SK-N-SH (cell line): Measurements from ENCODE around the gene CCDC6. TPM values are rescaled to one million over a fixed set of nuclear protein-coding genes. Genes with fewer than 3 reads are reported as not detected.
A peak's percentile ranks its signal among the peaks of the same experiment; 100 is the strongest.

Experiments
- CTCF ChIA-PET: fragments of 300-600, 350-600 bp; formaldehyde crosslinking; extraction: SDS; loops from one replicate; lab custom pipeline; 2021; lab: Yijun Ruan, JAX
- POLR2A ChIA-PET: fragments of 350-600 bp; sonication (Branson Sonifier 250); formaldehyde crosslinking; extraction: SDS; loops from one replicate; lab custom pipeline; 2020; ENCODE audit warnings: antibody characterized with exemption, inconsistent platforms; lab: Yijun Ruan, JAX
- DNase-seq: peaks from one replicate; pipeline ENCODE4 v3.0.0; 2012
- H2AFZ ChIP-seq: fragments of 200-600 bp; sonication (generic); 2 replicates; pipeline ENCODE4 v1.8.1; 2016; ENCODE audit warnings: antibody characterized with exemption, mild to moderate bottlenecking, low read depth
- H3F3A ChIP-seq: fragments of 200-600 bp; sonication (generic); replicated peaks from 2 replicates; pipeline ENCODE3; 2016; ENCODE audit warnings: antibody characterized with exemption, mild to moderate bottlenecking; ENCODE audit not compliant: insufficient read depth
- H3K27ac ChIP-seq, 2 experiments: fragments of 200-500 bp in 1 of 2; fragments of 200-600 bp in 1 of 2; sonication (Bioruptor generic) in 1 of 2; sonication (generic), shearing (Covaris generic) in 1 of 2; 2 replicates each; pipeline versions ENCODE4 v1.5.1 to v1.6.1; 2014 to 2016; ENCODE audit warnings: low read depth in 2 of 2, inconsistent platforms in 1 of 2, low read length in 1 of 2, mild to moderate bottlenecking in 1 of 2, mixed read lengths in 1 of 2
- H3K27me3 ChIP-seq: fragments of 200-600 bp; sonication (generic), shearing (Covaris generic); 2 replicates; pipeline ENCODE4 v1.6.1; 2016; ENCODE audit warnings: mixed run types; ENCODE audit not compliant: insufficient read depth
- H3K36me3 ChIP-seq, 2 experiments: fragments of 200-500 bp in 1 of 2; fragments of 200-600 bp in 1 of 2; sonication (Bioruptor generic) in 1 of 2; sonication (generic) in 1 of 2; replicated peaks in 1 of 2; 2 replicates each; pipeline versions ENCODE3 to v1.5.1; 2014 to 2016; ENCODE audit warnings: low read length in 1 of 2, mild to moderate bottlenecking in 1 of 2; ENCODE audit not compliant: insufficient read depth in 2 of 2, control insufficient read depth in 1 of 2
- H3K4me1 ChIP-seq, 2 experiments: fragments of 200-500 bp in 1 of 2; fragments of 200-600 bp in 1 of 2; sonication (Bioruptor generic) in 1 of 2; sonication (generic), shearing (Covaris generic) in 1 of 2; 2 replicates each; pipeline versions ENCODE4 v1.5.1 to v1.6.1; 2014 to 2016; ENCODE audit warnings: low read depth in 1 of 2, low read length in 1 of 2, mixed run types in 1 of 2; ENCODE audit not compliant: insufficient read depth in 2 of 2, control insufficient read depth in 1 of 2
- H3K4me2 ChIP-seq: fragments of 200-600 bp; sonication (generic), shearing (Covaris generic); 2 replicates; pipeline ENCODE4 v1.6.1; 2017; ENCODE audit warnings: mixed run types
- H3K4me3 ChIP-seq, 2 experiments: fragments of 200-500 bp in 1 of 2; fragments of 200-600 bp in 1 of 2; sonication (Bioruptor generic) in 1 of 2; sonication (generic), shearing (Covaris generic) in 1 of 2; 2 replicates each; pipeline versions ENCODE4 v1.5.1 to v1.8.1; 2014 to 2016; ENCODE audit warnings: low read depth in 2 of 2, inconsistent platforms in 1 of 2, low read length in 1 of 2, mild to moderate bottlenecking in 1 of 2, mixed read lengths in 1 of 2, moderate library complexity in 1 of 2
- H3K79me2 ChIP-seq: fragments of 200-600 bp; sonication (generic); 2 replicates; pipeline ENCODE4 v1.8.1; 2017; ENCODE audit warnings: mild to moderate bottlenecking; ENCODE audit not compliant: insufficient read depth
- H3K9ac ChIP-seq: fragments of 200-600 bp; sonication (generic); 2 replicates; pipeline ENCODE4 v1.6.1; 2017; ENCODE audit warnings: mixed run types
- H3K9me2 ChIP-seq: fragments of 200-600 bp; sonication (generic); 2 replicates; pipeline ENCODE4 v1.6.1; 2017; ENCODE audit warnings: mixed run types
- H3K9me3 ChIP-seq: fragments of 200-600 bp; sonication (generic); 2 replicates; pipeline ENCODE4 v1.6.1; 2017; ENCODE audit warnings: mixed run types, mild to moderate bottlenecking, moderate library complexity
- H4K20me1 ChIP-seq: fragments of 200-600 bp; sonication (generic); 2 replicates; pipeline ENCODE4 v1.6.1; 2017; ENCODE audit warnings: mild to moderate bottlenecking, mixed run types; ENCODE audit not compliant: insufficient read depth
- EP300 ChIP-seq, 2 experiments: IDR thresholded peaks; 2 replicates each; pipeline versions ENCODE4 v1.4.0 to v1.6.1; 2012; ENCODE audit warnings: borderline replicate concordance in 1 of 2, low read depth in 1 of 2, low read length in 1 of 2
- EZH2phosphoT487 ChIP-seq: fragments of 200-600 bp; sonication (generic); IDR thresholded peaks from 2 replicates; pipeline ENCODE4 v1.6.1; 2017; ENCODE audit warnings: low read depth, mixed run types, mild to moderate bottlenecking, antibody characterized with exemption, moderate library complexity, borderline replicate concordance
- GATA2 ChIP-seq: sonication (generic); formaldehyde crosslinking; IDR thresholded peaks from 2 replicates; pipeline ENCODE4 v1.5.0; 2020; ENCODE audit warnings: mild to moderate bottlenecking, missing genetic modification reagents
- NFIC ChIP-seq: IDR thresholded peaks from 2 replicates; pipeline ENCODE4 v1.4.0; 2012; ENCODE audit warnings: borderline replicate concordance
- POLR2AphosphoS5 ChIP-seq: IDR thresholded peaks from 2 replicates; pipeline ENCODE4 v1.6.1; 2012; ENCODE audit warnings: low read depth, low read length
- RAD21 ChIP-seq: IDR thresholded peaks from 2 replicates; pipeline ENCODE4 v1.6.1; 2012; ENCODE audit warnings: mild to moderate bottlenecking, low read length
- RFX5 ChIP-seq: IDR thresholded peaks from 2 replicates; pipeline ENCODE4 v1.6.1; 2012; ENCODE audit warnings: mild to moderate bottlenecking, improper control_type of control experiment, low read length
- RXRA ChIP-seq: IDR thresholded peaks from 2 replicates; pipeline ENCODE4 v1.4.0; 2012; ENCODE audit warnings: low read depth, mild to moderate bottlenecking, borderline replicate concordance
- YY1 ChIP-seq: IDR thresholded peaks from 2 replicates; pipeline ENCODE4 v1.4.0; 2012; ENCODE audit warnings: low read depth, mild to moderate bottlenecking
- WGBS: methylation state at CpG from one replicate; pipeline ENCODE4 v1.1.6; 2017; ENCODE audit warnings: low lambda C conversion rate; 5-methylcytosine and 5-hydroxymethylcytosine counted together
- polyA plus RNA-seq, 3 experiments: library from polyadenylated mRNA; depleted of rRNA; stranded (reverse); fragments of >200 nt; gene quantifications; 2 replicates each; pipeline ENCODE4 v1.2.3, GENCODE V29; 2012
- TF ChIP-seq, protein P1 (sequence below): fragments of 150-350 bp; IDR thresholded peaks from 2 replicates; pipeline ENCODE4 v1.6.1; 2016; ENCODE audit warnings: mild to moderate bottlenecking, low read depth, low read length
- TF ChIP-seq, protein P2 (sequence below): IDR thresholded peaks from 2 replicates; pipeline ENCODE4 v1.6.1; 2012; ENCODE audit warnings: mild to moderate bottlenecking, low read depth, low read length, moderate library complexity
- TF ChIP-seq, protein P3 (sequence below): IDR thresholded peaks from 2 replicates; pipeline ENCODE4 v1.4.0; 2012; ENCODE audit warnings: low read depth, borderline replicate concordance

The CCDC6 gene
- polyA plus RNA-seq, 1 of the 3 experiments (the other 2 are of a cell fraction), result 10.8 TPM

DNA sequence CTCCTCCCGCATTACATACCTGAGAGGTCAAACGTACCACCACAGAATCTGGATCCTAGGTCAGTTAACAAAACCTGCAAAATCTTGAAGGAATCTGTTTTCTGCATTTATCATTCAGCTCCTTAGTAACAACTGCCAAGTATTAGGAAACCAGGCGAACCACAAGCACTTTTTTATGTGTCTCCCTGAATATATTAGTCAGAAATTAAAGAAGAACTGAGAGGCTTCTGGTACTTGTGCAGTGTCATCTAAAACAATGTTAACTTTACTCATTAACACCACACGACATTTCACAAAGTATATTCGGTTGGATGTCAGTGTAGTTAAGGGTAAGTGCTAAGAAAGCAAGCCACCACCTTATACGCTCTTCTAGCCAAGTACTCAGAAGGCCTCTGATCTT lies 2.5 kb downstream of the CCDC6 start:
- CTCF ChIA-PET, result no interaction called here
- Histone ChIP-seq H3K36me3 (peaks cover 4 to 8% of the 10 kb centered on the region in 2 experiments), H4K20me1 (peaks cover 54% of the 10 kb centered on the region), H3K4me2 (peak overlapping the region; percentile 97; the same call in 1 of the 2 replicates), H3K27ac (no peak overlapping the region), H3K27me3 (no peaks in the 10 kb centered on the region), H3K4me3 (peak overlapping the region in 1 of 2 experiments; percentile 100; a peak in 1 of 4 replicates), H2AFZ (no peak overlapping the region), H3K79me2 (peaks cover 71% of the 10 kb centered on the region), H3F3A (peaks cover 21% of the 10 kb centered on the region), H3K9ac (no peak overlapping the region), H3K9me3 (no peaks in the 10 kb centered on the region), H3K9me2 (no peaks in the 10 kb centered on the region), H3K4me1 (peaks cover 9 to 10% of the 10 kb centered on the region in 2 experiments; a peak in 3 of 4 replicates)
- TF ChIP-seq RFX5, result no peak
- DNase-seq, result no peak
- WGBS, result 81% methylated on average over 6 of the region's 6 CpGs
- POLR2A ChIA-PET, result no interaction called here

DNA sequence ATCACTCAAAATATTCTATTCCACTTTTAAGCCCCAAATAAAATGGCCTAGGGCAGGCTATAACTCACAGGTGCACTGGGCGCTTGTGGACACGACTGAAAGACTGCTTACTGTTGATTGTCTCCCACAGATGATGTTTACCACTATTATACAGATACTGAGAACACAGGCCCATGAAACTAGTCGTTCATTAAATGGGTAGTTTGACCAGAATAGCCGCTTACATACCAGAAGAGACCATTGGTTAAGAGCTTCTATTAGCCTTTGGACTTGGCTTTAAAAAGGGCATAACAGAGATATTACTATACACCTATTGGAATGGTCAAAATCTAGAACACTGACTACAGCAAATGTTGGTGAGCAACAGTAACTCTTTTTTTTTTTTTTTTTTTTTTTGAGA lies 4.3 kb downstream of the CCDC6 start:
- no peak overlapping the region for H3K27ac ChIP-seq
- H3K9me2 ChIP-seq, result no peaks in the 10 kb centered on the region
- H3F3A ChIP-seq, result peaks cover 4% of the 10 kb centered on the region
- no peak overlapping the region for H2AFZ ChIP-seq
- no peak for DNase-seq
- TF ChIP-seq EZH2phosphoT487, result no peak
- TF ChIP-seq, protein P1, sequence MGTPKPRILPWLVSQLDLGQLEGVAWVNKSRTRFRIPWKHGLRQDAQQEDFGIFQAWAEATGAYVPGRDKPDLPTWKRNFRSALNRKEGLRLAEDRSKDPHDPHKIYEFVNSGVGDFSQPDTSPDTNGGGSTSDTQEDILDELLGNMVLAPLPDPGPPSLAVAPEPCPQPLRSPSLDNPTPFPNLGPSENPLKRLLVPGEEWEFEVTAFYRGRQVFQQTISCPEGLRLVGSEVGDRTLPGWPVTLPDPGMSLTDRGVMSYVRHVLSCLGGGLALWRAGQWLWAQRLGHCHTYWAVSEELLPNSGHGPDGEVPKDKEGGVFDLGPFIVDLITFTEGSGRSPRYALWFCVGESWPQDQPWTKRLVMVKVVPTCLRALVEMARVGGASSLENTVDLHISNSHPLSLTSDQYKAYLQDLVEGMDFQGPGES, result no peak
- no peak overlapping the region for H3K9ac ChIP-seq
- peaks cover 70% of the 10 kb centered on the region for H4K20me1 ChIP-seq
- H3K79me2 ChIP-seq, result peaks cover 90% of the 10 kb centered on the region
- POLR2A ChIA-PET, result no interaction called here
- H3K4me3 ChIP-seq, result no peak overlapping the region
- peaks cover 4 to 8% of the 10 kb centered on the region in 2 experiments for H3K36me3 ChIP-seq
- no peaks in the 10 kb centered on the region for H3K27me3 ChIP-seq
- CTCF ChIA-PET, result interaction anchor here (0.9 kb wide), 1 partner anchor 276 kb away, joined by 3 read pairs; no protein-coding TSS in a partner anchor
- 93% methylated on average over 4 of the region's 4 CpGs for WGBS
- H3K4me2 ChIP-seq, result no peak overlapping the region
- H3K4me1 ChIP-seq, result peaks cover 9 to 12% of the 10 kb centered on the region in 2 experiments; a peak in 3 of 4 replicates
- H3K9me3 ChIP-seq, result no peaks in the 10 kb centered on the region

DNA sequence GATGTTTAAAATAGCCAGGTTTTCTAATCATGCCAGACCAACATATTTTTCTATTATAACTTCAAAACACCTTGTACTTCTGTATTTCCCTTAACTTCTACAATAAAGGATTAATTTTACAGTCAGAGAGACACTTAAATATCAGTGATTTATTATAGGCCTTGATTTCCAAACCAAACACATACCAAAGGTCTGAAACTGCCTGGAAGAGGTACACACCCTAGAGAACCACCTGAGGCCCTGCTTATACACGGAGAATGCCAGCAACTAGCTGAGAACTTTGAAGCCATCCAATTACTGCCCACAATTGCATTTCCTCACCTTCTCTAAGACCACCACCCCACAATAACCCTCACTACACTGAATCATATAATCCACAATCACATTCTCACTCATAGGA lies 4.9 kb downstream of the CCDC6 start:
- Histone ChIP-seq H3K9ac (no peak overlapping the region), H3K4me3 (no peak overlapping the region), H3F3A (no peaks in the 10 kb centered on the region), H3K9me2 (no peaks in the 10 kb centered on the region), H3K4me2 (no peak overlapping the region), H3K36me3 (peaks cover 4 to 8% of the 10 kb centered on the region in 2 experiments), H2AFZ (no peak overlapping the region), H3K27me3 (no peaks in the 10 kb centered on the region), H3K9me3 (no peaks in the 10 kb centered on the region), H3K79me2 (peaks cover 95% of the 10 kb centered on the region), H4K20me1 (peaks cover 74% of the 10 kb centered on the region), H3K27ac (no peak overlapping the region), H3K4me1 (peaks cover 9 to 13% of the 10 kb centered on the region in 2 experiments; a peak in 3 of 4 replicates)
- TF ChIP-seq NFIC (no peak), GATA2 (CRISPR knock-in tag) (no peak), YY1 (no peak), RXRA (no peak), POLR2AphosphoS5 (no peak), EP300 (IDR thresholded peaks at IDR 0.05; ENCODE audit: borderline replicate concordance in 1 of 2, low read depth in 1 of 2, low read length in 1 of 2) (no peak), RAD21 (no peak)
- TF ChIP-seq, protein P2, sequence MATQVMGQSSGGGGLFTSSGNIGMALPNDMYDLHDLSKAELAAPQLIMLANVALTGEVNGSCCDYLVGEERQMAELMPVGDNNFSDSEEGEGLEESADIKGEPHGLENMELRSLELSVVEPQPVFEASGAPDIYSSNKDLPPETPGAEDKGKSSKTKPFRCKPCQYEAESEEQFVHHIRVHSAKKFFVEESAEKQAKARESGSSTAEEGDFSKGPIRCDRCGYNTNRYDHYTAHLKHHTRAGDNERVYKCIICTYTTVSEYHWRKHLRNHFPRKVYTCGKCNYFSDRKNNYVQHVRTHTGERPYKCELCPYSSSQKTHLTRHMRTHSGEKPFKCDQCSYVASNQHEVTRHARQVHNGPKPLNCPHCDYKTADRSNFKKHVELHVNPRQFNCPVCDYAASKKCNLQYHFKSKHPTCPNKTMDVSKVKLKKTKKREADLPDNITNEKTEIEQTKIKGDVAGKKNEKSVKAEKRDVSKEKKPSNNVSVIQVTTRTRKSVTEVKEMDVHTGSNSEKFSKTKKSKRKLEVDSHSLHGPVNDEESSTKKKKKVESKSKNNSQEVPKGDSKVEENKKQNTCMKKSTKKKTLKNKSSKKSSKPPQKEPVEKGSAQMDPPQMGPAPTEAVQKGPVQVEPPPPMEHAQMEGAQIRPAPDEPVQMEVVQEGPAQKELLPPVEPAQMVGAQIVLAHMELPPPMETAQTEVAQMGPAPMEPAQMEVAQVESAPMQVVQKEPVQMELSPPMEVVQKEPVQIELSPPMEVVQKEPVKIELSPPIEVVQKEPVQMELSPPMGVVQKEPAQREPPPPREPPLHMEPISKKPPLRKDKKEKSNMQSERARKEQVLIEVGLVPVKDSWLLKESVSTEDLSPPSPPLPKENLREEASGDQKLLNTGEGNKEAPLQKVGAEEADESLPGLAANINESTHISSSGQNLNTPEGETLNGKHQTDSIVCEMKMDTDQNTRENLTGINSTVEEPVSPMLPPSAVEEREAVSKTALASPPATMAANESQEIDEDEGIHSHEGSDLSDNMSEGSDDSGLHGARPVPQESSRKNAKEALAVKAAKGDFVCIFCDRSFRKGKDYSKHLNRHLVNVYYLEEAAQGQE, result no peak
- TF ChIP-seq, protein P3, sequence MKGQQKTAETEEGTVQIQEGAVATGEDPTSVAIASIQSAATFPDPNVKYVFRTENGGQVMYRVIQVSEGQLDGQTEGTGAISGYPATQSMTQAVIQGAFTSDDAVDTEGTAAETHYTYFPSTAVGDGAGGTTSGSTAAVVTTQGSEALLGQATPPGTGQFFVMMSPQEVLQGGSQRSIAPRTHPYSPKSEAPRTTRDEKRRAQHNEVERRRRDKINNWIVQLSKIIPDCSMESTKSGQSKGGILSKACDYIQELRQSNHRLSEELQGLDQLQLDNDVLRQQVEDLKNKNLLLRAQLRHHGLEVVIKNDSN, result no peak
- WGBS, result 92% methylated on average over 1 of the region's 1 CpG
- CTCF ChIA-PET, result interaction anchor here (0.9 kb wide), 1 partner anchor 276 kb away, joined by 3 read pairs; no protein-coding TSS in a partner anchor
- POLR2A ChIA-PET, result no interaction called here
- DNase-seq, result no peak
